CD4-positive, alpha-beta T cell treated with Interleukin-4 for 1 hour (primary cell): ENCODE data around the gene PIK3C2G.

Source experiments
- DNase-seq, 2 donors: peaks; one replicate each; pipeline ENCODE4 v3.0.0-alpha.2; 2020 to 2022

The PIK3C2G gene

DNA sequence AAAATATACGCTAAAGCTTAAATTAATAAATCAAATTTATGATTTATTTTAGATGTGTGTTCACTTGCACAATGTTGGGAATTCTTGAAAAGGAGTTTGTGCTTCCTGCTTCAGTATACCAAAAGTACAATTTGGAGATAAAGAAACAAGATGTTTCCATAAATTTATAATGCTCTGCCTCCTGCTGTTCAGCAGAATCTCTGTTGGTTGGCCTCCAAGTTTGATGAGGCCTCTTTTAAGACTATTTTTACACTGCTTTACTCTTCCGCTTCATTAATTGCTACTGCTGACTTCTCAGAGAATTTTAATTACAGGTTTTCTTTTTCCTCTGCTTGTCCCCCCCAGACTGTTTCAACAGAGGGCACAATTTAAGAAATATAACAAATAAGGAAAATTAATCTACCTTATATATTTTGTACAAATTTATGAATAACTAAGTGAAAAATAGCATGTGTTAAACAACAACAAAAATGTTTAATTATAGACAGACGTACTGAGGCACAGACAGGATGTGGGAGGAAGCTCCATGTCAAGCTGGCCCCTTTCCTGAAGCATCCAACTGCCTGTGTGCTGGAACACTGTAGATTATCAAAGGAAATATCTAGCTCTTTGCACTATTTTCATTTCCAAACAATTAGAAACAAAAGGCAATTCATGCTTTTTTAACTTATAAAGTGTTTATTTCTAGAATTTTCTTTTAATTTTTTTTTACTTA lies 83.9 kb downstream of the PIK3C2G start:
- DNase-seq = no peak

DNA sequence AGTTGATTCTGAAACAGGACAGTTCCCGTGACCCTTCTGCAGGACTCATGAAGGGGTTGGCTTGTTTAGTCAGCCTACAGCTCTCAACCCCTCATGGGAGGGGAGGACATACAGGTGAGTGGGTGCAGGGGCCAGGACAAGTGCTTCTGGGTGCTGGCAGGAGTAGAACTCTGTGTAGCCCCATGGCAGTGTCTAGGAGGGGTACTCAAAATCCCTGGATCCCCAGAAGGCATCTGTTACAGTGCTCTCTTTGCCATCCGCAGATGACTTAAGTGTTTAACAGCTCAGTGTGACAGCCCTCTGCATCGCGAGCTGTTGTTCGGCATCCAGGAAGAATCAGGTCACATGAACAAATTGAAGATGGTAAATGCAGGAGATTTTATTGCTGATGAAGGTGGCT lies 91.0 kb downstream of the PIK3C2G start:
- no peak for DNase-seq

DNA sequence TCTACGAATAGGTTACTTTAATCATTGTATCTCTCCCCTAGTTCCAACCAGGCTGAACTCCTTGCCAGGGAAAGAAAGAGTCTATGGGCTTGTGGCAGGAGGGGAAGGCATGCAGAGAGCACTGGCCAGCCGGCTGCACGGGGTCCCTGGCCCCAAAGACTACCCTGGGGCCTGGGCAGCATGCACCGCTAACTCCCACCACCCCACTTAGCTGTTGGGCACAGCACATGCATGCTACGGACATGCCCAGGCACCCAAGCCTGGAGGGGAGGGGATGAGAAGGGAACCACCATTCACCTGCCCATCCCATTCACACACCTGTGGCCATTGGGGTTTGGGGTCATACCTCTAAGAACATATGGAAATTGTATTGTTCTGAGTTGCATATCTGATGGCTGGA lies 94.1 kb downstream of the PIK3C2G start:
- DNase-seq = no peak

DNA sequence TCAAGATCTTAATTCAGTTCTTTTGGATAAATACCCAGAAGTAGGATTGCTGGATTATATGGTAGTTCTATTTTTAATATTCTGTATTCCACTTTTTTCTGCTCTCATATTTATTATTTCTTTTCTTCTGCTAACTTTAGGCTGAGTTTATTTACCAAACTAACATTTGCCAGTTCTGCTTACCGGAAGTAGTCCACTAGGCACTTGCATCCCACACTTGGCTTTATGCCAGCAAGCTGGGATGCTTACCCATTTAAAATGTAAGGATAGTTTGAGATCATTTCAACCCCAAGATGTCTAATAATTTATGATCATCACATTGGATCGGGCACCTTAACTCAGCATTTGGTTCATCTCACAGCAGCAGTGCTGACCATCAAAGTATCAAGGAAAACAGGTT lies 96.8 kb downstream of the PIK3C2G start:
- no peak for DNase-seq

DNA sequence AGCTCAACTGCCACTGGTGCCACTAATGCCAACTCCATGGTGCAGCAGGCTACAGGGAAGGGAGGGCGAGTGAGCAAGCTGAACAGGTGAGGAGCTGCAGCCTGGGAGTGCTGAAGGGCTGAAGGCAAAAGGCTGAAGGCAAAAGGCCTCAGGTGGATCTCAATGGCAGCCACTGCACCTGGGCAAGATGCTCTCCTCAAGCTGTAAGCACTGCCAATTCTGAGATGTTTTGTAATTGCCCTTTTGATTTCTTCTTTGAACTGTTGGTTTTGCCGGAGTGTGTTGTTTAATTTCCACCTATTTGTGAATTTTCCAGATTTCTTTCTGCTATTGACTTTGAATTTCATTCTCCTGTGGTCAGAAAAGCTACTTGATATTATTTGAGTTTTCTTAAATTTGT lies 97.6 kb downstream of the PIK3C2G start:
- DNase-seq = no peak

DNA sequence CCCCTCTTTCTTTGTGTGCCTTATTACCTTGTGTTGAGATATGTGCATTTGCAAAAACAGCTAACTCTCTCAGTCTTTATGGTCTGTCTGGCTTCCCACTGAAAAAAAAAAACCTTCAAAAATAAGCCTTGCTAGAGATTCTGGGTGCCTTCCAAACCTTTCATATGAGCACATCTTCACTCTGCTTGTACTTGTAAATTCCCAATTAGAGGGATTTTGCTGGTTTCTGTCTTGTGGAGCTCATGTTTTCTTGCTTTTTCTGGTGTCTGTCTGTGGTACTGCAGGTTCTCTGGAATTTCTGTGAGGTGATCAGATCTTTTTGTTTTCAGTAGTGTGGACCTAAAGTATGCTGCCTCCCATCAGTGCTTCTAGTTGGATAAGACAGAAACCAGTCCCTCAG lies 100.1 kb downstream of the PIK3C2G start:
- DNase-seq = no peak

DNA sequence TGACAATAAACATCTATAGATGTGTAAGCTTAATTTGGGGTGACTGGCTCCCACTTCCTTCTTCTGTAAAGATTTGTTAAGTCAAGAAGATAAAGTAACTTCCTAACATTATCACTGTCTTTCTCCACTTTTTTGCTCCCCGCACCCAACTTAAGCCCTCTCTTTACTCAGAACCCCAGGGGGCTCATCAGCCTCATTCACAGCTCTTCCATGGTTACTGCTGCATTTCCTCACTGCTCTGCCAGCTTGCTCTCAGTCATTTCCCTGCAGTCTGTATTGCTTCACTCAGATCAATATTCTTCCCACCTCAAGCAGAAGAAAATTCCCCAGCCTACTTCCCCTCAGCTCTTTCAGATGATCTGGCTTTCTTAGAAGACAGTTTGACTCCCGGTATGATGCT lies 102.0 kb downstream of the PIK3C2G start:
- DNase-seq = no peak

DNA sequence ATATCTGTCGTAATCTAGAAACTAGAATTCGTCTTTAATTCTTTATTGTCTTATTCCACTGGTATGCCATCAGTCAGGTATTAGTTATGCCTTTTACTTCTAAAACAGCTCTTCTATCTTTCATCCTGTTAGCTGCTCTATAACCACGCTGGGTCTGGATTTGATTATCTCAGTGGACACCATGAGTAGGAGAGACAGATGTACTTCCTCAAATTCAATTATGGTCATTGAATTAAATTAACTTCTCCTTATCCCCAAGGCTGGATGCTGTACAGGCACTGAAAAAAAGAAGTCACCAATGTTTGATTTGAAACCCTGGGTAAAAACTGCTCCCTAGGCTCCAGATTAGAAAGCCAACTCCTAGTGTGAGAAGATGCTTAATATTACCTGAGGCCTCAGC lies 107.3 kb downstream of the PIK3C2G start:
- no peak for DNase-seq

DNA sequence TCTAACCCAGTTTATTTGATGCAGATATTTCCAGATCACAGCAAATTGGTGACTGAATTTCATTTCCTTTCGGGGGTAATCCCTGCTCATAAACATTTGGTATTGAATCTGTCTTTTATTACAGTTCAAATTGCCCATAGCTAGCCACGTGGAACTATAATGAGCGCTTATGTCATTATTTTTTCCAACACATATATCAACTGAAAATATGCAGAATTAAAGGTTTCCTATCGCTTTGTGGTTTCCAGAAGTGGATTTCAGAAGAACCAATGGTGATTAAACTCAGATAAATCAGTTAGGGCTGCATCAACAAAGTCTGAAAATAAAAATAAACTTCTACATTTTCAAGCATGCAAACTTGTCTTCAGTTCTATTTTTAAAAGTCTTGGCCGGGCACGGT lies 111.9 kb downstream of the PIK3C2G start:
- no peak for DNase-seq

DNA sequence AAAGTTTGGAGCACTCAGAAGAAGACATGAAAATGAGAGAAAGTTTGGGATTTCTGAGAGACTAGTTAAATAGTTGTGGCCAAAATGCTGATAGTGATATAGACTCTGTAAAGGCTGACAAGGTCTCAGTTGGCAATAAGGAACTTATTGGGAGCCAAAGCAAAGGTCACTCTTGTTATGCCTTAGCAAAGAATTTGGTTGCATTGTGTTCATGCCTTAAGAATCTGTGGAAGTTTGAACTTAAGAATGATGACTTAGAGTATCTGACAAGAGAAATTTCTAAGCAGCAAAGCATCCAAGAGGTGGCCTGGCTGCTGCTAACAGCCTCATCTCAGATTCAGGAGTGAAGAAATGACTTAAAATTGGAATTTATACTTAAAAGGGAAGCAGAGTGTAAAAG lies 113.8 kb downstream of the PIK3C2G start:
- no peak for DNase-seq

DNA sequence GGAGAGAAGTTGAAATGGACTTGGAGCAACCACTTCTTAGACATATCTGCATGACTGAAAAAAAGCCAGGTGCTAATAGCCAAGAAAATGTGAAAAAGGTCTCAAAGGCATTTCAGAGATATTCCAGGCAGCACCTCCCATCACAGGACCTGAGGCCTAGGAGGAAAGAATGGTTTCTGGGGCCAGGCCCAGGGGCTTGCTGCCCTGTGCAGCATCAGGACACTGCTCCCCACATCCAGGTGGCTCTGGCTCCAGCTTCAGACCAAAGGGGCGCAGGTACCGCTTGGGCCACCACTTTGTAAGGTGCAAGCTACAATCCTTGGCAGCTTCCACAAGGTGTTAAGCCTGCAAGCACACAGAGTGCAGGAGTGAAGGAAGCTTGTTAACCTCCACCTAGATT lies 114.3 kb downstream of the PIK3C2G start:
- no peak for DNase-seq

DNA sequence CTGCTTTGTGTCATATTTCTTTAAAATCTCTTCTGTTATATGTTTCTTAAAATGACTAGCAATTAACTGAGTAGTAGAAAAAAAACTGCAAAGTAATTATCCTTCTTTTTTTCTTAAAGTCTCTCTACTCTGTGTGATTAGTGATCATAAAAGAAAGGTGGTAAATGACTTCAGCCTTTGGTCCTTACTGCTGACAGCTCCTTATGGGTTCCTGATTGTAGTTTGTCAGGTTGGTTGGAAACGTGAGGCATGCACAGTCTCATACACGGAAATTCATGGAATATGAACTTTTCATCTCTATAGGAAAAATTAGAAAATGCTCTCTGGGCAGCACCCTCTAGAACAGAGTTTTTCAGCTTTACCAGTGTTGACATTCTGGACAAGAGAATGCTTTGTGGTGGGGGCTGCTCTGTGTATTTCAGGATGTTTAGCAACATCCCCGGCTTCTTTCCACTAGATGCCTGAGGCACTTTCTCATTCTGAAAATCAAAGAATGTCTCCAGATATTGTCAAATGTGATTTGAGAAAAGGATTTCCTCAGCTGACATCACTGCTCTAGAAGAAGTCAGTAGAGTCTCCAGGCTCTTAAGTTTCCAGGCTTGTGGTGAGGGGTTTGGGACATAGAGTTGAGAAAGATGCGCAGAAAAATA lies 121.0 kb downstream of the PIK3C2G start:
- no peak for DNase-seq

DNA sequence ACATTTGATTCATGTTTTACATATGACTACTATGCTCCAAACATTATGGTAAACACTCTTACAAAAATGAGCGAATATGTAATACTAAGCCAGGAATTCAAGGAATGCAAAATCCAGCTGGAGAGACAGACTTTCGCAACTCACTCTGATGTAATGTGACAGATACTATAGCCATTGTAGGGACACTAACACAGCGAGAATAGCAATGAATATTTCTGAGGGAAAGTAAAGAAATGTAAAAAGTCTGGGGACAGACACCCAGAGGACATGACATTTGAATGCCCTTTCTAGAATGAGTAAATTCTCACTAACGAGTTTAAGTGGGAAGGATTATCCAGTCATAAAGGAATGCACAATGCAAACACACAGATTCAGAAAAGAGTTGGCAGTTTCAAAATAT lies 121.9 kb downstream of the PIK3C2G start:
- DNase-seq = no peak

DNA sequence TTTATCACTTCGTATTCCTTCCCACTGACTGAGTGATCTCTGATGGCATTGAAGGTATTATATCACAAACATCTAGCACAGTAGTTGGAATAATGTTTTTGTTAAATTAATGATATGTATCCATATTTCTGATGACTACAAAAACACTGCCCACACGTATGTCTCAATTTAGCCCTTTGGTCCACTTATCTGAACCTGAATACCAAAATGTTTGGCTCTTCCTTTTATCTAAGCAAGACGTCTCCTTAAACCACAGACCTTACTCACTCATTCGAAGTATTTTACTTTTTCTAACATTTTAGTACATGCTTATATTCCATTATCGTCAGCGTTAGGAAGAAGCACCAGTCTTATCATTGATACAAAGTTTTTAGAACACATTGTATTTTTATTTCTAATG lies 126.4 kb downstream of the PIK3C2G start:
- no peak for DNase-seq

DNA sequence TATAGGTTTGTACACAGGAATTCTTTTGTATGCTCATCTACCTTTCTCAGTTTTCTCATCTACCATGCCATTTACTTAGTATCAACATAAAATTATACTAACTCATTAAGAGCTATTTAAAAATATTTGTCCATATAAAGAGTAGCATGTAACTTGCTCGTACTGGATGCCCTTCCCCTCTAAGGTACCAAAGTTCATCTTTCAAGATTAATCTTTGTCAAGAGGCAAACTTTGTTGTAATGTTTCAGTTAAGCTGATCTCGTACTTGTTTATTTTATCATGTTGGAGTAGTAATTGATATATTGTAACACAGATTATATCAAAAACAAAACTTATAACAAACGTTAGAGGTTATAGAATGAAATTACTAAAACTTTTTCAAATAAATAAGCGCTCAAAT lies 128.5 kb downstream of the PIK3C2G start:
- no peak for DNase-seq

DNA sequence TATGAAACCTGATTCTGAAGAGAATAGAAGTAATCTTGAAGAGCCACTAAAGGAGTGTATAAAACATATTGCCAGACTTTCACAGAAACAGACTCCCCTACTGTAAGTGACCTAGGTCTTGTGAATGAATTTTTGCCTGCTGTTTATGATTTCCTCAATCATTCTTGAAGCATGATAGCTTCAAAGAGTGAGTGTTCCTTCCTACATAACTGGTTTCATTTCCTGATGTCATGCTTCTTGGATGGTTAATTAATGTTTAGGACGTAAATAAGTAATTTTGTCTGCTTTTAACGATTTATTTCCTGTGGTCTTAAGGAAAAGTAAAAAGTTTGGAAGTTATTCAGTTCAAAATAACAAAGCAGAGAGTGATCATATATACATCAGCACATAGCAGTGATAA lies 129.8 kb downstream of the PIK3C2G start:
- DNase-seq = no peak

DNA sequence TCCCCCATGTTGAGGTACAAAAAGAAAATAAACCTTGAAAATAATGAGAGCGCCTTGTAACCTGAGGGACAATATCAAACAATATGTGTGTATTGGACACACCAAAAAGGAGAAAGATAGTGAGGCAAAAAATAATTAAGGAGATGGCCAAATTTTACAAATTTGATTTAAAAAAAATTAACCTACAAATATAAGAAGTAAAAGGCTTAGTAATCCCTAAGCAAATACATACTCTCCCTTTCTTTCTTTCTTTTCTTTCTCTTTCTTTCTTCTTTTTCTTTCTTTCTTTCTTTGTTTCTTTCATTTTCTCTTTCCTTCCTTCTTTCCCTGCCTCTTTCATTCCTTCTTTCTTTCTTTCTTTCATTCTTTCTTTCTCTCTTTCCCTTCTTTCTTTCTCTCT lies 133.4 kb downstream of the PIK3C2G start:
- no peak for DNase-seq

DNA sequence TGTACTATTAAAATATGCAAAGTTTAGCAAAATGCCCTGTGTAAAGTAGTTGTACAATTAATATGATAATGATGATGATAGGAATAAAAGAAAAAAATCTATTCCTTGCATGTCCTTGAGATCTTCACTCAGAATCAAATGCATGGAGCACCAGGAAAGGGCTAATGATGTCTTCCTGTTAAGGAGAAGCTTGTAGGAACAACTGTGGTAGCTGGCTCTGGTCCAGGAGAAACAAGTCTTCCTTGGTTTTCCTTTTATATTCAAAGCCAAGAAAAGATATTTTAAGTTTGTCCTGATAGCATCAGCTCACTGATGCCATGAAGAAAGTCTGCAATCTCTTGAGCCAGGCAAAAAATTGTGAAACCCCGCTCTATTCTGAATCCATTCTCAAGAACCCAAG lies 138.9 kb downstream of the PIK3C2G start:
- no peak for DNase-seq

DNA sequence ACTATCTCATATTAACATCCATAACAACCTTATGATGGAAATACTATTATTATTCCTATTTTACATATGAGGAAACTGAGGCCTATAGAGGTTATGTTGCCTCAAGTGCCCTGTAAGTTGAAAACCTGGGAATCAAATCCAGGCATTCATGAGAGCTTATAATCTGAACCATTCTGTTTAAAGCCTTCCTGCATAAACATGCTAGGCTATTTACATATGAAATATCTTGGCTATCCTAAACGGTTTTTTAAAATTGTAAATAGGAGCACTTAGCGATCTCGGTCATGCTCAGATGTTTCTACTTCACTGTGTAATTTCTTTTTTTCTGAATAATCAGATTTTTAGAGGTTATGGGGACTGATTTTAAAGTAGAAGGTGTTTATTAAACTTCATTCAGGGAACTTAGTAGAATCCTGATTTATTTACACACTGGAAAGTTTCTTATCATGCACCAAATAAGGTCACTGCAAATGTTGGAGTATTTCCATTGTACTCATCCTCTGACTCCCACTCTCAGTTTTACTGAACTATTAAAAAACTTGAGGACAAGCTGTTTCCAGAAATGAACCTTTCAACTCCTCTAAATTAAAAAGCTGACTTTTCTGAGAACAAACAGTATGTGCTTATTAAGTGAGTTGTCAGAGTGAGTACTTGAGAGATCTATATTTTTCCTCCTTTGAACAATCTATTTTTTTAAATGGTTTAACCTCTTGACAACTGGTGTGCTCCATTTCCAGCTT lies 141.7 kb downstream of the PIK3C2G start:
- DNase-seq = no peak

DNA sequence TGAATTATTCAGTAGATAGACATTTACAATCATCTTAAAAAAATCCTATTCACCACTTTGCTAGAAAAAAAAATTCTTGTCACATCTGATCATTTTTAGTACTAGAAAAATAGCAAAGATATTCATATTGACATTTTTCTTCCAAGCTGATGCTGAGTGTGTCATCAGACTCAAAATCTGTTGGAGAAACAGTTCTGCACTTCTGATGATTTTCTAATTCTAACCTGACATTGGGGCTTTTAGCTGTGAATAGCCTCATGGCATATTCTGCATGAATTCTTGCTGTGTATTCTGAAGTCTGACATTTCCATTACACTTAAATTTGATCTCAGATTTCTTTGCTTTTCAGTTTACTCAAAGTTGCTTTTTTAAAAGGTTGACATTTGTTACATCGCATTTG lies 150.1 kb downstream of the PIK3C2G start:
- DNase-seq = no peak

DNA sequence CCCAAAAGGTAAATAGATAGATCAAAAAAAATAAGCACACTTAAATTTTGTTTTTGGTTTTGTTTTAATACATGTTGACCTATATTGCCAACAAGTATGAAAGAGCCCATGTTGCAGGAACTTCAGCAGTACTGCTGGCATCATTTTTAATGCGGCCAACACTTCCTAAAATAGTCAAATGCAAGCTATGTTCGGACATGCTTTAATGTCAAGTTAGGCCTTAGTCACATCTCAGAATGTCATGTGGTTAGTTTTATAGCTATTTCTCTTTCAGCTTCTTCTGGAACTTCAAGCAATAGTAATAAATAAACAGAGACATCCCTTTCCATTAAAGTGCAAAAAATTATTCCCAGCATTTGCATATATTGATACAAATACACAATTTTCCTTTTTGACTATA lies 153.4 kb downstream of the PIK3C2G start:
- DNase-seq = no peak

DNA sequence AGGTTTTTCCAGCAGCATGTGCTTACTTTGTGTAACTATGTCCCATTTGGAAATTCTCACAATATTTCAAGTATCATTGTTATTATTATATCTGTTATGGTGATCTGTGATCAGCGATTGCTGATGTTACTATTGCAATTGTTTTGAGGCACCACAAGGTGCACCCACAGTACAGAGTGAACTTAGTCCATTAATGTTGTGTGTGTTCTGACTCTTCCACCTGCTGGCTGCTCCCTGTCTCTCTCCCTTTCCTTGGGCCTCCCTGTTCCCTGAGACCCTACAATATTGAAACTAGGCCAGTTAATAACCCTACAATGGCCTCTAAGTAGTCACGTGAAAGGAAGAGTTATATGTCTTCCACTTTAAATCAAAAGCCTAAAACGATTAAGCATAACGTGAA lies 153.9 kb downstream of the PIK3C2G start:
- DNase-seq = no peak

DNA sequence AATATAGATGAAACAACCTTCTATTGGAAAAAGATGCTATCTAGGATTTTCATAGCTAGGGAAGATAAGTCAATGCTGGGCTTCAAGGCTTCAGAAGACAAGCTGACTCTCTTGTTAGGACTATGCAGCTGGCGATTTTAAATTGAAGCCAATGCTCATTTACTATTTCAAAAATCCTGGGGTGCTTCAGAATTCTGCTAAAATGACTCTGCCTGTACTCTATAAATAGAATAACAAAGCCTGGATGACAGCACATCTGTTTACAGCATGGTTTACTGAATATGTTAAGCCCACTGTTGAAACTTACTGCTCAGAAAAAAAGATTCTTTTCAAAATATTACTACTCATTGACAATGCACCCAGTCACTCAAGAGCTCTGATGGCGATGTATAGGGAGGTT lies 155.1 kb downstream of the PIK3C2G start:
- no peak for DNase-seq

DNA sequence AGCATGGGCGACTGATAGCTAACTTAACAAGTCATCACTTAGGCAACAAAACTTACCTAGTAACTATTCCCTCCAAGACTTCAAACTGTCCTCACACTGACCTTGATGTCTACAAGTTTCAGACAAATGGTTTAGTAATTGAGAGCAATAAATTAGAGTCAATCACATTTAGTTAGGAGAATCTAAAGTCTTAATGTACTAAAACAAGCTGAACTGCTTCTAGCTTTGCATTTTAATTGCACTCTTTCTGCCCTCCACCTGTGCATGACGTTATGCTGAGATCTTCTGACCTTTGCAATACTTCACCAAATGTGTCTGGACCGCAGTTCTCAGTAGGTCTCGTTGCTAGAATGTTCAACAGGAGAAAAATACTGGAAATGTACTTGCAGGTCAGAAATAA lies 158.0 kb downstream of the PIK3C2G start:
- no peak for DNase-seq
